ENCODE results near the gene MAGI1. TPM values are rescaled to one million over a fixed set of nuclear protein-coding genes. Genes with fewer than 3 reads are reported as not detected.
"Not testable (repeated sequence)": the region's sequence is repeated elsewhere in the genome, so short reads cannot be mapped to it uniquely, and the experiment has no call there.

Gene MAGI1
- total RNA-seq, 1 experiment from 2014 or later, result 38.6 TPM

- no peaks in the 10 kb centered on the region for H3K36me3 ChIP-seq (ENCODE audit: control insufficient read depth in 1 of 2, insufficient read depth in 2 of 2, low read length in 2 of 2)
- CTCF ChIA-PET, result no interaction called here
- no peak for ATAC-seq
Observed at GRCh38 chr3:65545429-65545828, 493.3 kb downstream of the MAGI1 start.

GRCh38 chr3:65543391-65543790 is 495.3 kb downstream of the MAGI1 start:
- H3K27me3 ChIP-seq (ENCODE audit: insufficient read depth, low read length); CTCF ChIA-PET: not testable (repeated sequence)

More at GRCh38 chr3:65545429-65545828, 493.3 kb downstream of the MAGI1 start:
- Histone ChIP-seq H3K27me3 (ENCODE audit: insufficient read depth, low read length) (no peaks in the 10 kb centered on the region), H3K9ac (ENCODE audit: low read length) (no peak overlapping the region), H4K20me1 (ENCODE audit: insufficient read depth) (no peaks in the 10 kb centered on the region), H3K79me2 (ENCODE audit: insufficient read depth, low read length) (no peaks in the 10 kb centered on the region), H3K4me1 (ENCODE audit: control insufficient read depth in 1 of 2, insufficient read depth in 2 of 2, low read length in 2 of 2) (no peaks in the 10 kb centered on the region), H2AFZ (ENCODE audit: low read depth, low read length, poor library complexity, severe bottlenecking) (no peak overlapping the region), H3K9me3 (ENCODE audit: control insufficient read depth in 1 of 2, insufficient read depth in 1 of 2, low read depth in 1 of 2, low read length in 2 of 2) (no peaks in the 10 kb centered on the region), H3K27ac (ENCODE audit: low read depth, low read length) (no peak overlapping the region), H3K4me2 (ENCODE audit: low read length) (no peak overlapping the region), H3K9me2 (ENCODE audit: insufficient read depth) (no peaks in the 10 kb centered on the region), H3K4me3 (replicated peaks in 1 of 2; ENCODE audit: low read depth in 1 of 2, low read length in 2 of 2) (no peak overlapping the region)
- BruUV-seq (replicated peaks), result no TSS peak
- ChIA-PET RAD21 (ENCODE audit: low non-redundant PET in 1 of 2, low total read pairs in 2 of 2, uncharacterized antibody in 2 of 2, unreplicated experiment in 2 of 2) (no interaction called here), POLR2A (no interaction called here)
- intact Hi-C loops (cut with micrococcal nuclease), result no loop called here
- DNase-seq (ENCODE audit: low read depth, low spot score), result no peak
- TF ChIP-seq POLR2A (IDR thresholded peaks at IDR 0.05; ENCODE audit: borderline replicate concordance, extremely low read depth, insufficient read depth, insufficient read length), result no peak
- no peak for TF ChIP-seq JUND (IDR thresholded peaks at IDR 0.05)

GRCh38 chr3:65540666-65541065 is 498.1 kb downstream of the MAGI1 start:
- no TSS peak for BruUV-seq (replicated peaks)
- intact Hi-C loops (cut with micrococcal nuclease), result no loop called here
- CTCF ChIA-PET, result no interaction called here
- ATAC-seq (no peak), DNase-seq (ENCODE audit: low read depth, low spot score) (no peak)
- RAD21 ChIA-PET (ENCODE audit: low non-redundant PET in 1 of 2, low total read pairs in 2 of 2, uncharacterized antibody in 2 of 2, unreplicated experiment in 2 of 2), result no interaction called here
- no peaks in the 10 kb centered on the region for H3K9me3 ChIP-seq (ENCODE audit: control insufficient read depth in 1 of 2, insufficient read depth in 1 of 2, low read depth in 1 of 2, low read length in 2 of 2)
- no peaks in the 10 kb centered on the region for H4K20me1 ChIP-seq (ENCODE audit: insufficient read depth)
- H3K27me3 ChIP-seq (ENCODE audit: insufficient read depth, low read length), result no peaks in the 10 kb centered on the region
- no peak overlapping the region for H3K4me2 ChIP-seq (ENCODE audit: low read length)
- no peaks in the 10 kb centered on the region for H3K9me2 ChIP-seq (ENCODE audit: insufficient read depth)
- POLR2A ChIA-PET, result no interaction called here
- H3K4me3 ChIP-seq (replicated peaks in 1 of 2; ENCODE audit: low read depth in 1 of 2, low read length in 2 of 2), result no peak overlapping the region
- H3K4me1 ChIP-seq (ENCODE audit: control insufficient read depth in 1 of 2, insufficient read depth in 2 of 2, low read length in 2 of 2), result no peaks in the 10 kb centered on the region
- no peak overlapping the region for H2AFZ ChIP-seq (ENCODE audit: low read depth, low read length, poor library complexity, severe bottlenecking)
- no peak overlapping the region for H3K27ac ChIP-seq (ENCODE audit: low read depth, low read length)
- H3K36me3 ChIP-seq (ENCODE audit: control insufficient read depth in 1 of 2, insufficient read depth in 2 of 2, low read length in 2 of 2), result no peaks in the 10 kb centered on the region
- TF ChIP-seq MAX (IDR thresholded peaks at IDR 0.05) (no peak), TCF7L2 (IDR thresholded peaks at IDR 0.05; ENCODE audit: borderline replicate concordance, extremely low read depth, insufficient read depth, insufficient read length) (no peak), EZH2 (IDR thresholded peaks at IDR 0.05) (no peak), ZBTB33 (IDR thresholded peaks at IDR 0.05; ENCODE audit: extremely low read depth, insufficient replicate concordance, low read length) (no peak), SIN3A (IDR thresholded peaks at IDR 0.05; ENCODE audit: low read depth) (no peak), ATF3 (IDR thresholded peaks at IDR 0.05) (no peak)
- no peak overlapping the region for H3K9ac ChIP-seq (ENCODE audit: low read length)
- H3K79me2 ChIP-seq (ENCODE audit: insufficient read depth, low read length), result no peaks in the 10 kb centered on the region

More at GRCh38 chr3:65543391-65543790, 495.3 kb downstream of the MAGI1 start:
- POLR2A ChIA-PET; H2AFZ ChIP-seq (ENCODE audit: low read depth, low read length, poor library complexity, severe bottlenecking); RAD21 ChIA-PET (ENCODE audit: low non-redundant PET in 1 of 2, low total read pairs in 2 of 2, uncharacterized antibody in 2 of 2, unreplicated experiment in 2 of 2); H3K9me2 ChIP-seq (ENCODE audit: insufficient read depth); DNase-seq (ENCODE audit: low read depth, low spot score); H3K4me3 ChIP-seq (replicated peaks in 1 of 2; ENCODE audit: low read depth in 1 of 2, low read length in 2 of 2); H4K20me1 ChIP-seq (ENCODE audit: insufficient read depth); ATAC-seq; H3K27ac ChIP-seq (ENCODE audit: low read depth, low read length); H3K79me2 ChIP-seq (ENCODE audit: insufficient read depth, low read length); H3K36me3 ChIP-seq (ENCODE audit: control insufficient read depth in 1 of 2, insufficient read depth in 2 of 2, low read length in 2 of 2); intact Hi-C loops (cut with micrococcal nuclease); H3K9ac ChIP-seq (ENCODE audit: low read length); H3K4me2 ChIP-seq (ENCODE audit: low read length); BruUV-seq (replicated peaks); H3K4me1 ChIP-seq (ENCODE audit: control insufficient read depth in 1 of 2, insufficient read depth in 2 of 2, low read length in 2 of 2); H3K9me3 ChIP-seq (ENCODE audit: control insufficient read depth in 1 of 2, insufficient read depth in 1 of 2, low read depth in 1 of 2, low read length in 2 of 2): not testable (repeated sequence)
